HG03442 (cell line): Measurements from ENCODE around the gene PRKCE.

Source experiments
- ATAC-seq: cut with Tn5 transposase; IDR thresholded peaks from one replicate; pipeline ENCODE4 v1.9.1; 2021; ENCODE audit warnings: mild to moderate bottlenecking, moderate library complexity; ENCODE audit not compliant: unreplicated experiment

PRKCE gene

DNA sequence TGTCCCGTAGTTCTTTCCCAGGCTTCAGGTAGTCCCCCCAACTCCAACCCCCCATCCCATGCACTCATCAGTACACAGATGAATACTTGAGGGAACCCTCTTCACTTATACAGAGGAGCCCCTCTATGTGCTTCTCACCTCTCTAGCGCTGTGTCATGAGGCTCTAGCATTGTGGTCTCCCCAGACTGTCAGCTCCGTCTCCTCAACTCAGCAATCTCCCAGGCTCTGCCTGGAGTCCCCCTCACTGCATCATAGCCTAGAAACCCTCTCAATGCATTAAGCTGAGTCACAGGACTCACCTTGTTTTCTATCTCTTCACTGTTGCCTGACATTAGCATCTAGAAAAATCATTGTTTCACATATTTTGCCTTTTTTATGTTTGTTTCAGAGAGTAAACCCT is 20.2 kb upstream of the PRKCE start:
- no peak for ATAC-seq

DNA sequence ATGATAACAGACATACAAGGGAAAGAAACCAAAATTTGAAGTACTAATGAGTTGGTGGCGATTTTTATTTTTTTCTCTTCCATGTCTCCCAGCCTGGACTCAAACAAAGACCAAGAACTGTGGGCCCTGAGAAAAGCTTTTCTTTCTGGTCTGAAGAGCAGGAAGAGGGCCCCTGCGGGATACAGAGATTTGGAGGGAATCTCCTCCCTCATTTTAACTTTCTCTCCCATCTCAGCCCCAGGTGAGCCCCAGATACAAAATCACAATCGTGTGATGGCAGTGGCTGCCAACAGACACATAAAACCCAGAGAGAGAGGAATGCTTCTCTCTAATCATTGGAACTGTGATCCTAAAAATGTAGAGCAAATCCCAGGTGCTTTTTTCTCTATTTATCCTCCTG is 19.5 kb upstream of the PRKCE start:
- no peak for ATAC-seq

DNA sequence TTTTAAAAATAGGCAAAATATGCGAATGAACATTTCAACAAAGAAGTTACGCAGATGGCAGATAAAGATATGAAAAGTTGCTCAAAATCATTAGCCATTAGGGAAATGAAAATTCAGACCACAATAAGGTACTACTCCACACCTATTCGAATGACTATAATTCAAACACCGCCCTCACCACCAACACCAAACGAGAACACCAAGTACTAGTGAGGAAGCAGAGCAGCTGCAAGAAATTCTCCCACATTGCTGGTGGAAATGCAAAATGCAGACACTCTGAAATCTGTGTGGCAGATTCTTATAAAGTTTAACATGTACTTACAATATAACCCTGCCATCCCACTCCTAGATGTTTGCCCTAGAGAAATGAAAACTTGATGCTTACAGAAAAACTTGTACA is 17.3 kb upstream of the PRKCE start:
- ATAC-seq, result no peak

DNA sequence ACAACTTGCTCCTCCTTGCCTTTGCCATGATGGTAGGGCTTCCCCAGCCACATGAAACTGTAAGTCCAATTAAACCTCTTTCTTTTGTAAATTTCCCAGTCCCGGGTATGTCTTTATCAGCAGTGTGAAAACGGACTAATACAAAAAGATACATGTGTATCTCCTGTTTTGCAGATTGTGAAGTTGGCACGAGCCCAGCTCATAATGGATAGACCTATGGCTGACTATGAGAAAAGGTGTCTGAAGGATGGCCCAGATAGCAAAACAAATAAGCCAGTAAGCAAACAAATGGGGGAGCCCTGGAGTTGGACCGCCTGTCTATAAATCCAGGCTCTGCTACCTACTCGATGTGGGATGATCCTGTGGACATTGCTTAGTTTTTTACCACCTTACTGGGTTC is 15.5 kb upstream of the PRKCE start:
- no peak for ATAC-seq

DNA sequence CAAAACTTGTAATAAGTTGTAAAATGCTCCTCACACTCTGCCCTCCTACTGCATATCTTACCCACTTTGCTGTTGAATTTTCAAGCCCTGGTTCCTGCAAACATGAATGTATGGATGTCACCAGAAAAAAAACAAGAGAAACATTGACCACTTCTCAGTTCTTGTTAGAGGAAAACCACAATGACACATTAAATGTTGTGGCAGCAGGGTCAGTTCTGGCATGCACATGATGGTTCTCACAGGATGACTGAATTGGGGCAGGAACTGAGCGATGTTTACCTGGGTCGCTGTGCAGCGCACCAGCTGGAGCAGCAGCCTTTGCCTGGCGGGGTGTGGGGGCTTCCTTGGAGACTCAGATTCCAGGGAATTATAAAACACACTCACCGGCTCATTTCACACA is 14.0 kb upstream of the PRKCE start:
- ATAC-seq, result no peak

DNA sequence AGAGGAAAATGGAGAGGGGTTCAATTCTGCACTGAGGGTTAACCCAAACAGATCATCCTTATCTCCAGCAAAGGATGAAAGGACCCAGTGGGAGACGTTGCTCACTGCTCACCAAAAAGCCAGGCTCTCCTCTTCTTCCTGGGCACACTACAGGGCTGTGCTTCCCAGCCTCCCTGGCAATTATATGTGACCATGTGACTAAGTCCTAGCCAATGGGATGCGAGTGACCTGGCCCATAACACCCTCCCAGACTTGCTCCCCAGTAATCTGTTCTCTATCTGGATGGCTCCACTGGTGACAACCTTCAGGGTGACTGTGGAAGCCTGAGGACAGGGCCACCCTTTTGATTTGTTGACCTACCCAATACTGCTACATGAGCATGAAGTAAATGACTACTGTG is 10.9 kb upstream of the PRKCE start:
- ATAC-seq, result no peak

DNA sequence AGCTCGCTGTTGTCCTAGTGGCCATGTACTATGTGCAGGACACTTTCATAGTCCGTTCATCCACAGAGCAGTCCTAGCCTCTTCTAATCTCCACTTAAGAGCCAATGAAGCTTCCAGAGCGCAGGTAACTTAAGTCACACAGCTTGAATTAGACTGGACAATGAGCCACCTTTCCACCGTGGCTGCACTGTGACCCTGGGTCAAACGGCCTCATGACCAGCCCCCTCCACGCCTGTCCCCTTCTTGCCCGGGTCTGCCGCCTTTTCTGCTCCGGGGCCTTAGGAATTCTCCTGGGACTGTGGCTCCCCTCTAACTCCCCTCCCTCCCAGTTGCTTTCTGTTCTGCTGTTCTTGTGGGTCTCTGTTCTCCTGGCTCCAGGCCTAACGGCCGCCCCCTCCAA is 8.4 kb upstream of the PRKCE start:
- ATAC-seq, result no peak

DNA sequence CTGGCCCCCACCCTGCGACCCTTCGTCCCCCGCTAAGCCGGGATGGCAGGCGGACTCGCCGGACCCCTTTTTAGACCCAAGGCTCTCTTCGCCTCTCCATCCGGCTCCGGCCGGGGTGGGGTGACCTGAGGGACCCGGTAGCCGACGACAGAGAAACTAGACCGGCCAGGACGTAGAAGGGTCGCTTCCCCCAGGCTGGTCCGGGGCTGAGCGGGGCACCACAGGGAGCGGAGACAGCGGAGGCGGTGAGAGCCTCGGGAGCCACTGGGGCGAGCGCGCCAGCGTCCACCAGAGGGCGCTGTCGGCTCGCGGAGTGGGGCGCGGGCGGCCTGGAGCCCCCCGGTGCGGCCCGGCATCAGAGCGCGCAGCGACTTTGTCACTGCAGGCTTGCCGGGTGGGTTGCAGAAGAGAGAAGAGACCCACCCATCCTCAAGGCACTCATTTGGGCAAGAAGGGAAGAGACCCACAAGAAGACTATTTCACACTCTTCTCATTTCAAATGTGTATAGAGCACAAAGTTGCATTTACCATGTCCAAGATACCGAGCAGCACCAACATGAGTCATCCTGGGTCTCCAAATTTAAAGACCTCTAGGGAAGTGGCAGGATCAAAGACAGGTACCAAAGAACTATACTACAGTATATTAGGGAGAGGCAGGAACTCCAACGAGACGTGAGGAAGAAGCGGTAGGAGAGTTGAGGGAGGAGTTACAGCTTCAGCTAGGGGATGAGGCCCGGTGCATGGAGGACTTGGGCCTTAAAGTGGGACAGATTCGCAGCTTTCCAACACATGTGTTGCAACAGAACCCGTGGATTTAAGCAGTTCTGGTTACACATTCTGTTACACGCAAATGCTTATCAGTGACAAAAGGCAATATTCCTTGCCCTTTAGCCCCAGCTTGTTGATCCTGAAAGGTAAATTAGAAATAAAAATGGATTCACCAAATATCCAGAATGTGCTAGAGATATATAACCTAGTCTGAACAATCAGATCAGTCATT is 7.6 kb upstream of the PRKCE start:
- ATAC-seq, result peak; percentile 69

DNA sequence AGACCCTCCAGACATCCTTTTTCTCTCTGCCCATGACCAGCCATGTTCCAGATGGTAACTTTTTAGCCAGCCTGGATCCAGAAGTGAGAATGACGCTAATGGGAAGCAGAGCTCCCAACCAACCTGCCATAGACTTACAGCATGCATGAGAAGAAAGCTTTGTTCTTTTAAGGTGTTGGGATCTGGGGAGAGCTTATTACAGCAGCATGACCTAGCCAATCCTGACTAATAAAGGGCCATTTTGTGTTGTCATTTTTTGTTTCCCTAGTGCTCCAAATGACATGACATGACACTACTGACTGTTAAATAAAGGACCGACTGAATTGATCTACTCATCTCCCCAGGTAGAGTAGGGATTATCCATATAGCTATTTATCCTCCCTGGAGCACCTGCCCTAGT is 5.2 kb upstream of the PRKCE start:
- no peak for ATAC-seq

DNA sequence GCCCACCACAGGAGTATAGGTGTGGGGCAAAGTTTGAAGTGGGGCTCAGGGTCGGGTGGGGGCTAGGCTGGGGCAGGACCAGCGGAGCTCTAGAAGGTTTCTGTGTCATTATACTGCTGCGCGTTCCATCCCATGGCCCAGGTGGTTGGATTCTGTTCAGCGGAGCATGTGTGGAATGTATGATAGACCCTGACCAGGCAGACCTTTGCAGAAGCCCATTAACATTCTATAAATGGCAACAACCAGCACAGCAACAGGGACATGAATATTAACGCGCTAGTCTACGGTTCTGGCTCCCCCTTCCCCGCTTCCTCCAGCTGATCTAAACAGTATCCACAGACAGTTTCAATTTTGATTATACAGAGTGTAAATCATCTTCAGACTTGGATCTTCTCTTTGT is 4.1 kb upstream of the PRKCE start:
- no peak for ATAC-seq

DNA sequence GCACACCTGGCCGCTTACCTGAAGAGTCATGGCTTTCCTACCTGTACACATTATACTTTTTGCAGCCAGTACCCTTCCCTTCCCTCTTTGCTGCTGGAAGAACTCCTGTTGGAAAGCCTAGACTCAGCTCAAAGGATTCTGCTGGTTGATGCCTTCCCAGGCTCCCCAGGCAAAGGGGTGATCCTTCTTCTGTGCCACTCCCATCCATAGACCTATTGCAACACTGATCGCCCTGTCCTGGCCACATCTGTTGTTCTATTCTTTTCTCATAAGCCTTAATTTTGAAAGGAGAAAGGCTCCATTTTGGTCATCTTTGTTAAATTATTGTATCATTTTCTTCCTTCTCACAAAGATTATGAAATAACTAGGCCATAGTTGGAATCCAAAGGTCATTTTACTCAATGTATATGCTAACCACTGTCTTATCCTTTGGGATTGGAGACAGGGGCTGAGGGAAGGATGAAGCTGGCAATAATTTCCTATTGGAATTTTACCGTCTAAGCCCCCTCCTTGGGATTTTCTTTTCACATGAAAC is 3.4 kb upstream of the PRKCE start:
- ATAC-seq, result no peak

DNA sequence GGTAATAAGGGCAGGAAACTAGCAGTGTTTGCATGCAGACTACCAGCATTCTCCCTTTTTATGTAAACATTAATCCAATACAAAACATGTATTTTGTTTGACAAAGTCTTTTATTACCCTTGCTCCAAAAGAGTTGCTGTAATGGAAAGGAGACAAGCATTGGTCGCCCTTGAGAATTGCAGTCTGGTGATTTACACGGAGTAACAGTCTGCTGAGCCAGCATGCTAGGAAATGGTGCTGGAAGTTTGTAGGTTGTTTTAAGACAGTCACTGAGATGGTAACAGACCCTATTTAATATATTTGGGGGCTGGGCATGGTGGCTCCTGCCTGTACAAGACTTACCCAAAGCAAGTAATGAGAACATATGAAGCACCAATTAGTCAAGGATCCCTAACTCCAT is 2.8 kb upstream of the PRKCE start:
- no peak for ATAC-seq

DNA sequence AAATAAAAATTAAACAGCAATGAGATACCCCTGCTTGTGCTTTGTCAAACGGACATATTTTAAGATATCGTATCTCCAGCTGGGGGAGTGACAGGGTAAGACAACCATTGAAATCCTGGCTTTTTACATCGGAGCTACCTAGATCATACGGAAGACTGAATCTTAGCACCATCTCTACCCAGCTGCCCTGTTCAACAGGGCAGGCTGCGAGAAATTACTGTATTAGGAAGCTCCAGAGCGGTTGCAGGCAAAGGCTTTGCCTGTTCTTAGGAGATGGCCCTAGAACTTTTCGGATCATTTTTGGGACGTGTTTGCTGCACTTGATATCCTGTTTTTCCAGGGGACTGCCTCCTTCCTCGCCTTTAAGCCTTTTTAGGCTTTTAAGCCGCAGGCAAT is 2.0 kb upstream of the PRKCE start:
- no peak for ATAC-seq

DNA sequence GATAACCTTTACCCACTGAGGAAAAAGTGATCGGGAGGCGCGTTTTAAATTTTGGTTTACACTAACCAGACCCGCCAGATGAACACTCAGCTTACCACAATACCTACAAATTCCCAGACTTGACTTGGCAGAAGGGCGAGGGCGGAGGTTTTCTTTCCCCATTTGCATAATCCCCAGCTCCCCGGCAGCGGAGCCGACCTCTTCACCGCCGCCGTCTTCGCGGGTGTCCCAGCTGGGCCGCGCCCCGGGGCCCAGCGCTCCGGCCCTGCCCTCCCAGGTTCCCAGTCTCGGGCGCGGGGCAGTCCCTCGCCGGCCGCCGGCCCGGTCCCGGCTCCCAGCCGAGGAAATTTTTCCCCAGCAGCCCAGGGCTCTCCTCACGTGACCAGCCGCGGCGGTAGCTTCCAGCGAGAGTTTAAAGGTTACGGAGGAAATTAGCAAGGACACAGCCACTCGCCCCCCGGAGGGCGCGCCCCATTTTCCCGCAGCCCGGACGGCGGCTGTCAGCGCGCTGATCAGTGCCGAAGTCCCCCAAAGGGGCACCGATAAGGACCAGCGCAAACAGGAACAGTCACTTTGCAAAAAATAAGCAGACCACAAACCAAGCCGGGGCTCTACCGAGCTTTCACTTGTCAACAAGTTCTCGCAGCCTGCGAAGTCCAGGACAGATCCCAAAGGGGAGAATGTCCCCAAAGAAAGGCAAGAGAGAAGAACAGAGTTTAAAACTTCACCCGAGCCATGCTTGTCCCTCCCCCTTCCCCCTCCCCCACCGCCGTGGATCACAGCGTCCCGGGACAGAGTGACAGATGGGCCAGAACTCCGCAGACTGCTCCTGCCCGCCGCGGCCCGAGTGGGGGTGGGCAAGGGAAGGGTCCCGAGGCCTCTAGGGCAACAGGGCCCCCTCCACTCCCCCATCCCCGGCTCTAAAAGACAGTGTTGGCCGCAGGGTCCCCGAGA is 1.3 kb upstream of the PRKCE start:
- no peak for ATAC-seq

DNA sequence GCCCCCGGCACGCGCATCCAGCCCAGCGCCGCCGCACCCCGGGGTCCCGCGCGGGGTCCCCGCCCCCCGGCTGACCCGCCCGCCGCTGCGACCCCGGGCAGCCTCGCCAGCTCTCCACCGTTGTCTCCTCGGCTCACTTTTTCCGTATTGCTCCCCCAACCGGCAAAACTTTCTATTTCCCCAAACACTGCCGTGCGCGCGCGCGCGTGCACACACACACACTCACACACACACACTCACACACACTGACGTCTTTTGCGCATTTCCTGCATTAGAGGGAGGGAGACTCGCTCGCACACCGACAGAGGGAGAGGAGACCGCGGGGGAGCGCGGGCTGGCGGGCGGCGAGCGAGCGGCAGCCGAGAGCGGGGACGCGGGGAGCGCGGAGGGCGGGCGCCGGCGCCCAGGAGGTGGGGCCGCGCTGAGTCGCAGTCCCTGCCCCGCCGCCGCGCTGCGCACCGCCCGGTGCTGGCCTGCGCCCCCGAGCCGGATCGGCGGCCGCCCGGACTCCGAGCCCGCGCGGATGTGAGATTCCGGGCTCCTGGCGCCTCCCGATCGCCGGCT is 542 bp upstream of the PRKCE start:
- ATAC-seq, result peak; percentile 65

DNA sequence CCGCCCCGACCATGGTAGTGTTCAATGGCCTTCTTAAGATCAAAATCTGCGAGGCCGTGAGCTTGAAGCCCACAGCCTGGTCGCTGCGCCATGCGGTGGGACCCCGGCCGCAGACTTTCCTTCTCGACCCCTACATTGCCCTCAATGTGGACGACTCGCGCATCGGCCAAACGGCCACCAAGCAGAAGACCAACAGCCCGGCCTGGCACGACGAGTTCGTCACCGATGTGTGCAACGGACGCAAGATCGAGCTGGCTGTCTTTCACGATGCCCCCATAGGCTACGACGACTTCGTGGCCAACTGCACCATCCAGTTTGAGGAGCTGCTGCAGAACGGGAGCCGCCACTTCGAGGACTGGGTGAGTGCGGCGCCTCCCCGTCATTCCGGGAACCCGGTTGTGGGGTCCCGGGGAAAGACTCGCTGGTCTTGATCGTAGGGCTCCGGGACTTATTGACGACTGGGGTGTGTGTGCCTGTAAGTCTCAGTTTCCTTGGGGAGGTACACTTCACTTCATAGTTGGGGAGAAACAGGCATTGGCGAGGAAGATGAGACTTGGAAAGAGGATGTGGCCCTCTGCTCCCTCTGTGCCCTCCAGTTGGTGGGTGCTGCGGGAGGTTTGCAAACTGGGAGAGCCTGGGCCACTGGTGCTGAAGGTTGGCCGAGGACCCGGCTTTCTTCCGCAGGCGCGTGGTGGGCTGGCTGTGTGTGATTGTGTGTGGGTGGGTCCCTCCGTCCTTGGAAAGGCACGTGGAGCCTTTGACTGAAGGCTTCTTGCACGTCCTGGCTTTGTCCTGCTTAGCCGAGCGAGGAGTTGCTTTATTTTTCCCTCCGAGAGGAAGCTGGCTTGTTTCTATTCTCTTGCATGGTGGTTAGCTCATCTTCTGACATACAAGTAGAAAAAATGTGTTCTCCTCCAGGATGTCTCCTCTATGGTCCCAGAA is 886 bp downstream of the PRKCE start:
- ATAC-seq, result no peak

DNA sequence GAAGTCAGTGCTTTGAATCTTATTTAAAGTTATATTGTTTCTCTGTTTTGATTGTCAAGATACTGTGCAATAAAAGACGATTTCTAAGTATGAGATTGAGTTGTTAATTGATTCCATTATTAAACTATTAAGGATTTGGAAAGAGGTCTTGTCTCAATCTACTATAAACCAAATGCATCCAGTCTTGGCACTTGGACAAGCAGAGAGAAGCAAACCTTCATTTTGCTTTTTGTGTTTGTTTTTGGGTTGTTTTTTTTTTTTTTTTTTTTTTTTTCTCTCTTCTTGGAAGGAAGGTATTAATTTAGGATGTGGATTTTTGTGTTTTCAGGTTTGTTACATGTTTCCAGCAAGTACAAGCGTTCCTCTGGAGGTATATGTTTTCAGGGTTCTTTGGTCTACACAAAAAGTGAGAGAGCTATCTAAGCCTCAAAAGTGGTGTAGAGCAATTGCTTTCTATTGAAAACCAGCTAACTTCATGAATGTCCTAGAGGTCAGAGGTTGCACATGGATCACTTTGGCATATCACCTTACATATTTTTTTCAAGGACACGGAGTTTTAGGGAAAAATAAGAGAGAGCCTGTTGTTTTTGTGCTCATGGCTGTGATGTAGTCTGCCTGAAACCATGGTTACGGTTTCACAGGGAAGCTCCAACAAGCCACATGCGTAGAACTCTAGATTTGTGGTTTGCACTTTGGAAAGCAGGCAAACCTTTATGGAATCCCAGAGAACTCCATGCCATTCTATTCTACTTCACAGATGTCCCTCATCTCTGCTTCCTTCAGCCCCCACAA is 1.8 kb downstream of the PRKCE start:
- no peak for ATAC-seq

DNA sequence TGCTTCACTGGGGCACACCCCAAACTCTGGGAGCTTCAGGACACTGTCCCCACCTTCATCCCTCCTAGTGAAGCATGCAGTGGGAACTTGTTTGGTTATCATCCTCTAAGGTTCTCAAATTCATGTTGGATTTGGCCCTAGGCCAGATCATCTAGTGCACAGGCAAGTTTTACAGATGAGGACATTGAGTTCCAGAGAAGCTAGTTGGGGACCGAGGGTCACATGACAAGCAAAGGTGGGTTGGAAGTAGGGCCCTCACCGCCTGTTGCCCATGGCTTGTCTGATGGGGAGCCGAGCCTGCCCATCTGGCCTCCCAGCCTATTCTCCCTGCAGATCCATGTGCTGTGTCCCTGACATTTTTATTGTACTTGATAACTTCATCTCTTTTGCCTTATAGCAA is 2.8 kb downstream of the PRKCE start:
- no peak for ATAC-seq

DNA sequence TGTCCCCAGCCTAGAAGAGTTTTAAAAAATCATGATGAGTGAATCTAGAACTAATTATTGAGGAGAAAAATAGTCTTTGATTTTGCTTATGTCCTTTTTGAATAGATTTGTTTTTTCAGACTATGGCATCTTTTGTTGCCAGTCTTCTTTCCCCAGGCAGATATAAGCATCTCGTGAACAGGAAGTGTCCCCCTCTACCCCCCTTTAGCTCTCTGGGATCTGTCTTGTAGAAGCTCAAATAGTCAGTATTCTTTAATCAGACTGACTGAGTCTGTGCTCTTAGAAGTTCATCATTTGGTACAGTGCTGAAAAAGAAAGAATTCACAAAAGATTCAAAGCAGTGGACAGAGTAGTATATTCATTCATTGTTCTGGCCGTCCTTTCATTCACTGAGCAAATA is 10.4 kb downstream of the PRKCE start:
- ATAC-seq, result no peak
